IMR-90 (cell line): ENCODE data around the gene PLCH2. TPM values are rescaled to one million over a fixed set of nuclear protein-coding genes. Genes with fewer than 3 reads are reported as not detected.

Experiments
- ATAC-seq: fragments of 200-7000 bp; cut with Tn5 transposase; 2 replicates; pipeline ENCODE4 v1.9.1; 2020; ENCODE audit warnings: low read depth, mild to moderate bottlenecking, moderate library complexity
- BruUV-seq: library from RNA; stranded (reverse); fragments of 400-500 nt; replicated peaks from 2 replicates; lab custom pipeline; 2021; lab: Mats Ljungman, UMichigan
- CTCF ChIA-PET: fragments of 300-600 bp; formaldehyde crosslinking; extraction: SDS; loops from one replicate; lab custom pipeline; 2021; ENCODE audit warnings: antibody characterized with exemption; lab: Yijun Ruan, JAX
- POLR2A ChIA-PET: fragments of 300-600 bp; sonication (Branson Sonifier 250); formaldehyde crosslinking; loops from one replicate; lab custom pipeline; 2022; ENCODE audit warnings: antibody characterized with exemption; ENCODE audit not compliant: unreplicated experiment; lab: Charles Lee
- DNase-seq: peaks from one replicate; pipeline ENCODE4 v3.0.0; 2013
- H2AFZ ChIP-seq: replicated peaks from 2 replicates; pipeline ENCODE3; 2013; ENCODE audit warnings: low read length, mild to moderate bottlenecking; ENCODE audit not compliant: poor library complexity
- H2AK5ac ChIP-seq: 2 replicates; pipeline ENCODE4 v1.6.1; 2013; ENCODE audit warnings: low read depth, low read length, inconsistent platforms
- H2AK9ac ChIP-seq: replicated peaks from 2 replicates; pipeline ENCODE3; 2013; ENCODE audit warnings: mild to moderate bottlenecking, low read depth, low read length, moderate library complexity; ENCODE audit not compliant: poor library complexity
- H2BK120ac ChIP-seq: 2 replicates; pipeline ENCODE4 v1.6.1; 2013; ENCODE audit warnings: low read depth, low read length, inconsistent platforms
- H2BK15ac ChIP-seq: 3 replicates; pipeline ENCODE4 v1.6.1; 2013; ENCODE audit warnings: low read depth, low read length, inconsistent platforms
- H2BK20ac ChIP-seq: 2 replicates; pipeline ENCODE4 v1.6.1; 2013; ENCODE audit warnings: low read depth, mild to moderate bottlenecking, inconsistent platforms, low read length, moderate library complexity
- H2BK5ac ChIP-seq: 2 replicates; pipeline ENCODE4 v1.6.1; 2013; ENCODE audit warnings: mild to moderate bottlenecking, low read depth, low read length, inconsistent platforms; ENCODE audit not compliant: poor library complexity, severe bottlenecking
- H3K14ac ChIP-seq: replicated peaks from 2 replicates; pipeline ENCODE4 v1.6.1; 2013; ENCODE audit warnings: low read depth, low read length, inconsistent platforms
- H3K18ac ChIP-seq: 2 replicates; pipeline ENCODE4 v1.6.1; 2013; ENCODE audit warnings: low read depth, low read length, control low read depth
- H3K23ac ChIP-seq: 2 replicates; pipeline ENCODE4 v1.6.1; 2013; ENCODE audit warnings: low read depth, low read length, inconsistent platforms
- H3K27ac ChIP-seq: 2 replicates; pipeline ENCODE4 v1.5.1; 2013; ENCODE audit warnings: mild to moderate bottlenecking, control low read depth, low read length; ENCODE audit not compliant: insufficient read depth
- H3K27me3 ChIP-seq: 2 replicates; pipeline ENCODE4 v1.6.1; 2013; ENCODE audit warnings: low read length; ENCODE audit not compliant: control insufficient read depth, insufficient read depth
- H3K36me3 ChIP-seq: 2 replicates; pipeline ENCODE4 v1.6.1; 2013; ENCODE audit warnings: low read length, mixed read lengths; ENCODE audit not compliant: control insufficient read depth, insufficient read depth
- H3K4ac ChIP-seq: 2 replicates; pipeline ENCODE4 v1.6.1; 2013; ENCODE audit warnings: low read depth, low read length, inconsistent platforms
- H3K4me1 ChIP-seq: 2 replicates; pipeline ENCODE4 v1.6.1; 2013; ENCODE audit warnings: low read length, mixed read lengths; ENCODE audit not compliant: control insufficient read depth, insufficient read depth
- H3K4me2 ChIP-seq: 2 replicates; pipeline ENCODE4 v1.6.1; 2013; ENCODE audit warnings: low read depth, mild to moderate bottlenecking, control low read depth, low read length, moderate library complexity
- H3K4me3 ChIP-seq: 2 replicates; pipeline ENCODE4 v1.5.1; 2013; ENCODE audit warnings: low read depth, mild to moderate bottlenecking, control low read depth, low read length, moderate library complexity; ENCODE audit not compliant: insufficient read depth
- H3K56ac ChIP-seq: 2 replicates; pipeline ENCODE4 v1.6.1; 2013; ENCODE audit warnings: low read length, inconsistent platforms; ENCODE audit not compliant: insufficient read depth; ENCODE audit errors: extremely low read depth
- H3K79me1 ChIP-seq, 2 experiments: 2 replicates each; pipeline ENCODE4 v1.6.1; 2013; ENCODE audit warnings: low read length in 2 of 2, inconsistent platforms in 1 of 2, low read depth in 1 of 2
- H3K9ac ChIP-seq: 2 replicates; pipeline ENCODE4 v1.6.1; 2013; ENCODE audit warnings: low read depth, low read length, control low read depth
- H3K9me1 ChIP-seq: 2 replicates; pipeline ENCODE4 v1.6.1; 2013; ENCODE audit warnings: low read length, inconsistent platforms; ENCODE audit not compliant: insufficient read depth
- H3K9me3 ChIP-seq: 2 replicates; pipeline ENCODE4 v1.6.1; 2013; ENCODE audit warnings: low read length; ENCODE audit not compliant: control insufficient read depth, insufficient read depth
- H4K20me1 ChIP-seq: 2 replicates; pipeline ENCODE4 v1.6.1; 2013; ENCODE audit warnings: low read length, inconsistent platforms; ENCODE audit not compliant: insufficient read depth
- H4K5ac ChIP-seq: 2 replicates; pipeline ENCODE4 v1.6.1; 2013; ENCODE audit warnings: mild to moderate bottlenecking, low read depth, low read length, control low read depth
- H4K8ac ChIP-seq, 2 experiments: 2 replicates each; pipeline ENCODE4 v1.6.1; 2013; ENCODE audit warnings: low read depth in 2 of 2, low read length in 2 of 2, control low read depth in 1 of 2, inconsistent platforms in 1 of 2
- H4K91ac ChIP-seq: 2 replicates; pipeline ENCODE4 v1.6.1; 2013; ENCODE audit warnings: low read depth, low read length, inconsistent platforms; ENCODE audit not compliant: insufficient read depth
- BHLHE40 ChIP-seq: fragments of 150-350 bp; IDR thresholded peaks from 2 replicates; pipeline ENCODE4 v1.6.1; 2016; ENCODE audit warnings: mild to moderate bottlenecking, low read depth, low read length
- CEBPB ChIP-seq: IDR thresholded peaks from 2 replicates; pipeline ENCODE4 v1.6.1; 2012; ENCODE audit warnings: low read depth, low read length, improper control_type of control experiment
- CHD1 ChIP-seq: IDR thresholded peaks from 2 replicates; pipeline ENCODE4 v1.6.1; 2012; ENCODE audit warnings: low read depth, low read length, improper control_type of control experiment
- FOS ChIP-seq: fragments of 150-350 bp; IDR thresholded peaks from 2 replicates; pipeline ENCODE4 v1.6.1; 2016; ENCODE audit warnings: low read depth, low read length
- MAZ ChIP-seq: IDR thresholded peaks from 2 replicates; pipeline ENCODE4 v1.6.1; 2012; ENCODE audit warnings: low read depth, mild to moderate bottlenecking, low read length, improper control_type of control experiment, moderate library complexity, borderline replicate concordance
- NFE2L2 ChIP-seq: fragments of 150-350 bp; IDR thresholded peaks from 2 replicates; pipeline ENCODE4 v1.6.1; 2016; ENCODE audit warnings: low read depth, mild to moderate bottlenecking, low read length
- RAD21 ChIP-seq: IDR thresholded peaks from 2 replicates; pipeline ENCODE4 v1.6.1; 2012; ENCODE audit warnings: low read length, improper control_type of control experiment
- RCOR1 ChIP-seq: IDR thresholded peaks from 2 replicates; pipeline ENCODE4 v1.6.1; 2012; ENCODE audit warnings: mild to moderate bottlenecking, low read length, improper control_type of control experiment; ENCODE audit not compliant: insufficient replicate concordance
- SMC3 ChIP-seq: fragments of 150-350 bp; IDR thresholded peaks from 2 replicates; pipeline ENCODE4 v1.6.1; 2016; ENCODE audit warnings: low read depth, mild to moderate bottlenecking, antibody characterized with exemption, low read length, moderate library complexity
- WGBS, 2 experiments: methylation state at CpG; one replicate each; pipeline versions ENCODE4 v1.1.5 to v1.1.7; 2013; ENCODE audit warnings: missing lambda C conversion rate in 2 of 2; ENCODE audit not compliant: insufficient read length in 1 of 2; ENCODE audit errors: extremely low coverage in 2 of 2; 5-methylcytosine and 5-hydroxymethylcytosine counted together
- dilution Hi-C: fragments of 300-500 bp; cut with HindIII; formaldehyde crosslinking; loops from one replicate; pipeline ENCODE4 v1.14.3; 2018; ENCODE audit warnings: low sequenced_read_pairs; ENCODE audit not compliant: unreplicated experiment
- in situ Hi-C: fragments of 300-500 bp; cut with MboI; formaldehyde crosslinking; loops from 3 replicates; pipeline ENCODE4 v1.14.3; 2019; ENCODE audit warnings: low sequenced_read_pairs, inconsistent platforms, mixed read lengths
- intact Hi-C: fragments of 100-400 bp; cut with micrococcal nuclease; formaldehyde crosslinking; loops from 2 replicates; pipeline ENCODE4 v1.10.0; 2022
- polyA plus RNA-seq, 3 experiments: library from polyadenylated mRNA; depleted of rRNA; stranded (reverse); fragments of >200 nt; gene quantifications; 2 replicates each; pipeline ENCODE4 v1.2.3, GENCODE V29; 2012; ENCODE audit warnings: low replicate concordance in 1 of 3
- total RNA-seq: library from RNA; depleted of rRNA; stranded (reverse); fragments of >200 nt; gene quantifications from 2 replicates; pipeline ENCODE4 v1.2.3, GENCODE V29; 2012
- TF ChIP-seq, protein P1 (sequence below): conservative IDR thresholded peaks from 2 replicates; pipeline ENCODE4 v1.5.1; 2012; ENCODE audit warnings: mild to moderate bottlenecking, low read depth, low read length, improper control_type of control experiment
- TF ChIP-seq, protein P2 (sequence below): fragments of 150-350 bp; IDR thresholded peaks from 2 replicates; pipeline ENCODE4 v1.6.1; 2016; ENCODE audit warnings: low read depth, mild to moderate bottlenecking, low read length, moderate library complexity, borderline replicate concordance
- TF ChIP-seq, protein P3 (sequence below): fragments of 150-350 bp; IDR thresholded peaks from 2 replicates; pipeline ENCODE4 v1.6.1; 2017; ENCODE audit warnings: mild to moderate bottlenecking, antibody characterized with exemption, low read length, low read depth

Gene PLCH2
- total and polyA plus RNA-seq, 2 of the 4 experiments (the other 2 are of a cell fraction), result 0.18 to 1.9 TPM

DNA sequence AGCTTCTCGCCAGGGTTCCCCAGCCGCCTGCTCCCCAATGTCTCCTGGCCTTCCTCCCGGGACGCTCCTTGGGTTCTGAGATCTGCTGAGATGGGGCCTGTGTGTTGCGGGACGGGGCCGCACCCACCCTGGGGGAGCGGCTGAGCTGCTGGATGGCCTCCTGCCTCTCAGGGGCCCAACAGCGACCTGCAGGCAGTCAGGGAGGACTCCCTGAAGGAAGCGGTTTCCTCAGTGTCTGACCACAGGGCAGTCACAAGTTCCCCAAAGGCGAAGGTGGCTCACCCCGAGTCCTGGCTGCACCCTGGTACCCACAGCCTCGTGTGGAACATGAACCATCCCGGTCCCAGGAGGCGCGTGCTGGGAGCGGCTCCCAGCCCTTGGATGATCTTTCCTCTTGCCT lies 18.6 kb upstream of the PLCH2 start:
- WGBS, 2 experiments, result 89% methylated on average over 10 of the region's 17 CpGs; no CpG with 5 or more reads in 1 of the 2 experiments
- H4K5ac ChIP-seq, result no peak overlapping the region
- H3K27ac ChIP-seq, result no peak overlapping the region
- peak overlapping the region; percentile 53; the same call in 1 of the 2 replicates for H2BK20ac ChIP-seq
- H3K23ac ChIP-seq, result no peak overlapping the region
- H3K79me1 ChIP-seq, result peaks cover 0 to 8% of the 10 kb centered on the region in 2 experiments; a peak in 1 of 4 replicates
- no peak overlapping the region for H2AK9ac ChIP-seq
- dilution Hi-C loops (no loop called here), in situ Hi-C loops (no loop called here), intact Hi-C loops (no loop called here)
- BruUV-seq, result no TSS peak
- no peak overlapping the region for H3K4me2 ChIP-seq
- no peaks in the 10 kb centered on the region for H3K9me3 ChIP-seq
- no peak for TF ChIP-seq RAD21
- TF ChIP-seq NFE2L2, result no peak
- TF ChIP-seq, protein P1, sequence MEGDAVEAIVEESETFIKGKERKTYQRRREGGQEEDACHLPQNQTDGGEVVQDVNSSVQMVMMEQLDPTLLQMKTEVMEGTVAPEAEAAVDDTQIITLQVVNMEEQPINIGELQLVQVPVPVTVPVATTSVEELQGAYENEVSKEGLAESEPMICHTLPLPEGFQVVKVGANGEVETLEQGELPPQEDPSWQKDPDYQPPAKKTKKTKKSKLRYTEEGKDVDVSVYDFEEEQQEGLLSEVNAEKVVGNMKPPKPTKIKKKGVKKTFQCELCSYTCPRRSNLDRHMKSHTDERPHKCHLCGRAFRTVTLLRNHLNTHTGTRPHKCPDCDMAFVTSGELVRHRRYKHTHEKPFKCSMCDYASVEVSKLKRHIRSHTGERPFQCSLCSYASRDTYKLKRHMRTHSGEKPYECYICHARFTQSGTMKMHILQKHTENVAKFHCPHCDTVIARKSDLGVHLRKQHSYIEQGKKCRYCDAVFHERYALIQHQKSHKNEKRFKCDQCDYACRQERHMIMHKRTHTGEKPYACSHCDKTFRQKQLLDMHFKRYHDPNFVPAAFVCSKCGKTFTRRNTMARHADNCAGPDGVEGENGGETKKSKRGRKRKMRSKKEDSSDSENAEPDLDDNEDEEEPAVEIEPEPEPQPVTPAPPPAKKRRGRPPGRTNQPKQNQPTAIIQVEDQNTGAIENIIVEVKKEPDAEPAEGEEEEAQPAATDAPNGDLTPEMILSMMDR, result no peak
- no peak for TF ChIP-seq CEBPB
- no peak for TF ChIP-seq RCOR1
- TF ChIP-seq SMC3, result no peak
- TF ChIP-seq FOS, result no peak
- no peak for TF ChIP-seq BHLHE40
- TF ChIP-seq, protein P2, sequence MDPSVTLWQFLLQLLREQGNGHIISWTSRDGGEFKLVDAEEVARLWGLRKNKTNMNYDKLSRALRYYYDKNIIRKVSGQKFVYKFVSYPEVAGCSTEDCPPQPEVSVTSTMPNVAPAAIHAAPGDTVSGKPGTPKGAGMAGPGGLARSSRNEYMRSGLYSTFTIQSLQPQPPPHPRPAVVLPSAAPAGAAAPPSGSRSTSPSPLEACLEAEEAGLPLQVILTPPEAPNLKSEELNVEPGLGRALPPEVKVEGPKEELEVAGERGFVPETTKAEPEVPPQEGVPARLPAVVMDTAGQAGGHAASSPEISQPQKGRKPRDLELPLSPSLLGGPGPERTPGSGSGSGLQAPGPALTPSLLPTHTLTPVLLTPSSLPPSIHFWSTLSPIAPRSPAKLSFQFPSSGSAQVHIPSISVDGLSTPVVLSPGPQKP, result no peak
- TF ChIP-seq, protein P3, sequence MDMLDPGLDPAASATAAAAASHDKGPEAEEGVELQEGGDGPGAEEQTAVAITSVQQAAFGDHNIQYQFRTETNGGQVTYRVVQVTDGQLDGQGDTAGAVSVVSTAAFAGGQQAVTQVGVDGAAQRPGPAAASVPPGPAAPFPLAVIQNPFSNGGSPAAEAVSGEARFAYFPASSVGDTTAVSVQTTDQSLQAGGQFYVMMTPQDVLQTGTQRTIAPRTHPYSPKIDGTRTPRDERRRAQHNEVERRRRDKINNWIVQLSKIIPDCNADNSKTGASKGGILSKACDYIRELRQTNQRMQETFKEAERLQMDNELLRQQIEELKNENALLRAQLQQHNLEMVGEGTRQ, result no peak
- TF ChIP-seq CHD1, result no peak
- TF ChIP-seq MAZ, result no peak
- no peak overlapping the region for H3K56ac ChIP-seq
- peaks cover 2% of the 10 kb centered on the region for H3K27me3 ChIP-seq
- no peaks in the 10 kb centered on the region for H3K36me3 ChIP-seq
- H2BK15ac ChIP-seq, result no peak overlapping the region
- DNase-seq (no peak), ATAC-seq (no peak)
- no peak overlapping the region for H2AK5ac ChIP-seq
- no peak overlapping the region for H3K18ac ChIP-seq
- no peak overlapping the region for H4K8ac ChIP-seq
- H3K4me1 ChIP-seq, result peaks cover 8% of the 10 kb centered on the region
- H3K14ac ChIP-seq, result no peak overlapping the region
- no peak overlapping the region for H3K4me3 ChIP-seq
- H3K9me1 ChIP-seq, result 0 out of 2 replicates have a peak, but pooled peaks cover 6% of the 10 kb centered on the region
- no peak overlapping the region for H2AFZ ChIP-seq
- no peaks in the 10 kb centered on the region for H4K20me1 ChIP-seq
- no peak overlapping the region for H3K4ac ChIP-seq
- no peak overlapping the region for H2BK120ac ChIP-seq
- H3K9ac ChIP-seq, result no peak overlapping the region
- H4K91ac ChIP-seq, result no peak overlapping the region
- CTCF ChIA-PET, result no interaction called here
- H2BK5ac ChIP-seq, result no peak overlapping the region
- POLR2A ChIA-PET, result no interaction called here
